GM12878 (cell line): Measurements from ENCODE around the gene APBB1IP. TPM values are rescaled to one million over a fixed set of nuclear protein-coding genes. Genes with fewer than 3 reads are reported as not detected.

Source experiments
- IKZF1 ChIP-seq: fragments of 450-650 bp; conservative IDR thresholded peaks from 2 replicates; pipeline ENCODE4 v1.6.1; 2017; ENCODE audit warnings: antibody characterized with exemption, mild to moderate bottlenecking
- polyA plus RNA-seq, 11 experiments: library from polyadenylated mRNA; depleted of rRNA in 4 of 11; unstranded in 6 of 11; stranded (reverse) in 5 of 11; fragments of >200 nt; fragmentation: Nextera tagmentation in 4 of 11; fragmentation: Illumina TruSeq in 1 of 11; extraction: Ambion mirVana in 4 of 11; extraction: Trizol in 1 of 11; gene quantifications; 1 replicate in 1 of 11; 2 replicates in 10 of 11; pipeline versions ENCODE4 v1.2.1 to v1.2.3, GENCODE V29; 2011 to 2016; ENCODE audit warnings: inconsistent platforms in 2 of 11, missing spikeins in 2 of 11, low read depth in 1 of 11
- total RNA-seq, 4 experiments: library from RNA; depleted of rRNA in 3 of 4; stranded (reverse); fragments of >200 nt in 3 of 4; fragmentation: Illumina TruSeq in 1 of 4; extraction: Trizol in 1 of 4; gene quantifications; 2 replicates each; pipeline versions ENCODE4 v1.2.1 to v1.2.3, GENCODE V29; 2013 to 2021
- TF ChIP-seq, protein P1 (sequence below): fragments of 450-650 bp; formaldehyde crosslinking; IDR thresholded peaks from 2 replicates; pipeline ENCODE4 v1.4.0; 2022; ENCODE audit warnings: mild to moderate bottlenecking, moderate library complexity
- TF ChIP-seq, protein P2 (sequence below): fragments of 450-650 bp; IDR thresholded peaks from 2 replicates; pipeline ENCODE4 v1.6.1; 2017; ENCODE audit warnings: mild to moderate bottlenecking, moderate library complexity

The APBB1IP gene
- total and polyA plus RNA-seq, 10 of the 15 experiments (the other 5 are each of a cell fraction or from before 2014, with no cell fraction given), result 7.3 to 67.4 (median 19.9) TPM

DNA sequence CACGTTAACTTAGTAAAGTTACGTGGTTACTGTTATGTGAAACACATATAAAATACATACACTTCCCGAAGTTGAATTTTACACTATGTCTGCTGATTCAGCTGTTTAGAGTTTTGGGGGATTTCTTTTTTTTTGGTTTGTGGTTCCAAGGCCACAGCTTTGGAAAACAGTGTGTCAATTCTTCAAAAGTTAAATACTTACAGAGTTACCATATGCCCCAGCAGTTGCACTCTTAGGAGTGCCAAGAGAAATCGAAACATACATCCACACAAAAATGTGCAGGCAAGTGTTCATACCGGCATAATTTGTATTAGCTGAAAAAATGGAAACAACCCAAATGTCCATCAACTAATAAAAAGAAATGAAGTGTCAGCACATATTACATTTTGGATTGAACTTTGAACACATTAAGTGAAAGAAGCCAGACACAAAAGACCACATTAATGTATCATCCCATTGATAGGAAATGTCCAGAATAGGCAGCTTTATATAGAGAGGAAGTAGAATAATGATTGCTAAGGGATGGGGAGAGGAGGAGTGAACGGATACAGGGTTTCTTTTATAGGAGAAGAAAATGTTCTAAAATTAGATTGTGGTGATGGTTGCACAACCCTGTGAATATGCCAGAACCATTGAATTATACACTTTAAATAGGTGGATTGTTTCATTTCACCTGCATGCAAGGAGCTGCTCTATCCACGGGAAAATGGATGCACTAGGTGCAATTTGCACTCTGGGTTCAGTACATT, 17.6 kb downstream of the APBB1IP start (continued):
- TF ChIP-seq, protein P1, sequence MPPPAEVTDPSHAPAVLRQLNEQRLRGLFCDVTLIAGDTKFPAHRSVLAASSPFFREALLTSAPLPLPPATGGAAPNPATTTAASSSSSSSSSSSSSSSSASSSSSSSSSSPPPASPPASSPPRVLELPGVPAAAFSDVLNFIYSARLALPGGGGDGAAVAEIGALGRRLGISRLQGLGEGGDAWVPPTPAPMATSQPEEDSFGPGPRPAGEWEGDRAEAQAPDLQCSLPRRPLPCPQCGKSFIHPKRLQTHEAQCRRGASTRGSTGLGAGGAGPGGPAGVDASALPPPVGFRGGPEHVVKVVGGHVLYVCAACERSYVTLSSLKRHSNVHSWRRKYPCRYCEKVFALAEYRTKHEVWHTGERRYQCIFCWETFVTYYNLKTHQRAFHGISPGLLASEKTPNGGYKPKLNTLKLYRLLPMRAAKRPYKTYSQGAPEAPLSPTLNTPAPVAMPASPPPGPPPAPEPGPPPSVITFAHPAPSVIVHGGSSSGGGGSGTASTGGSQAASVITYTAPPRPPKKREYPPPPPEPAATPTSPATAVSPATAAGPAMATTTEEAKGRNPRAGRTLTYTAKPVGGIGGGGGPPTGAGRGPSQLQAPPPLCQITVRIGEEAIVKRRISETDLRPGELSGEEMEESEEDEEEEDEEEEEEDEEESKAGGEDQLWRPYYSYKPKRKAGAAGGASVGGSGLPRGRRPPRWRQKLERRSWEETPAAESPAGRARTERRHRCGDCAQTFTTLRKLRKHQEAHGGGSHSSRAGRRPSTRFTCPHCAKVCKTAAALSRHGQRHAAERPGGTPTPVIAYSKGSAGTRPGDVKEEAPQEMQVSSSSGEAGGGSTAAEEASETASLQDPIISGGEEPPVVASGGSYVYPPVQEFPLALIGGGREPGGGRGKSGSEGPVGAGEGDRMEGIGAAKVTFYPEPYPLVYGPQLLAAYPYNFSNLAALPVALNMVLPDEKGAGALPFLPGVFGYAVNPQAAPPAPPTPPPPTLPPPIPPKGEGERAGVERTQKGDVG (CRISPR knock-in tag), result no peak
- TF ChIP-seq IKZF1, result no peak
- TF ChIP-seq, protein P2, sequence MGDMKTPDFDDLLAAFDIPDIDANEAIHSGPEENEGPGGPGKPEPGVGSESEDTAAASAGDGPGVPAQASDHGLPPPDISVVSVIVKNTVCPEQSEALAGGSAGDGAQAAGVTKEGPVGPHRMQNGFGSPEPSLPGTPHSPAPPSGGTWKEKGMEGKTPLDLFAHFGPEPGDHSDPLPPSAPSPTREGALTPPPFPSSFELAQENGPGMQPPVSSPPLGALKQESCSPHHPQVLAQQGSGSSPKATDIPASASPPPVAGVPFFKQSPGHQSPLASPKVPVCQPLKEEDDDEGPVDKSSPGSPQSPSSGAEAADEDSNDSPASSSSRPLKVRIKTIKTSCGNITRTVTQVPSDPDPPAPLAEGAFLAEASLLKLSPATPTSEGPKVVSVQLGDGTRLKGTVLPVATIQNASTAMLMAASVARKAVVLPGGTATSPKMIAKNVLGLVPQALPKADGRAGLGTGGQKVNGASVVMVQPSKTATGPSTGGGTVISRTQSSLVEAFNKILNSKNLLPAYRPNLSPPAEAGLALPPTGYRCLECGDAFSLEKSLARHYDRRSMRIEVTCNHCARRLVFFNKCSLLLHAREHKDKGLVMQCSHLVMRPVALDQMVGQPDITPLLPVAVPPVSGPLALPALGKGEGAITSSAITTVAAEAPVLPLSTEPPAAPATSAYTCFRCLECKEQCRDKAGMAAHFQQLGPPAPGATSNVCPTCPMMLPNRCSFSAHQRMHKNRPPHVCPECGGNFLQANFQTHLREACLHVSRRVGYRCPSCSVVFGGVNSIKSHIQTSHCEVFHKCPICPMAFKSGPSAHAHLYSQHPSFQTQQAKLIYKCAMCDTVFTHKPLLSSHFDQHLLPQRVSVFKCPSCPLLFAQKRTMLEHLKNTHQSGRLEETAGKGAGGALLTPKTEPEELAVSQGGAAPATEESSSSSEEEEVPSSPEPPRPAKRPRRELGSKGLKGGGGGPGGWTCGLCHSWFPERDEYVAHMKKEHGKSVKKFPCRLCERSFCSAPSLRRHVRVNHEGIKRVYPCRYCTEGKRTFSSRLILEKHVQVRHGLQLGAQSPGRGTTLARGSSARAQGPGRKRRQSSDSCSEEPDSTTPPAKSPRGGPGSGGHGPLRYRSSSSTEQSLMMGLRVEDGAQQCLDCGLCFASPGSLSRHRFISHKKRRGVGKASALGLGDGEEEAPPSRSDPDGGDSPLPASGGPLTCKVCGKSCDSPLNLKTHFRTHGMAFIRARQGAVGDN, result no peak
- TF ChIP-seq, all 136 proteins: peak for 2
